PC-3 (cell line): ENCODE measurements around the gene SELENOT.

ENCODE experiments used
- EZH2 ChIP-seq: fragments of 300-600 bp; sonication (generic); IDR thresholded peaks from one replicate; pipeline ENCODE4 v1.6.1; 2017; ENCODE audit warnings: antibody characterized with exemption, mild to moderate bottlenecking, low read length; ENCODE audit not compliant: unreplicated experiment
- EZH2phosphoT487 ChIP-seq: fragments of 300-600 bp; sonication (generic); IDR thresholded peaks from 2 replicates; pipeline ENCODE4 v1.6.1; 2018; ENCODE audit warnings: mild to moderate bottlenecking, antibody characterized with exemption, low read length, borderline replicate concordance
- TF ChIP-seq, protein P1 (sequence below): fragments of 300-600 bp; sonication (generic); conservative IDR thresholded peaks from 2 replicates; pipeline ENCODE4 v1.5.1; 2017; ENCODE audit warnings: antibody characterized with exemption, low read depth, mild to moderate bottlenecking, low read length

DNA sequence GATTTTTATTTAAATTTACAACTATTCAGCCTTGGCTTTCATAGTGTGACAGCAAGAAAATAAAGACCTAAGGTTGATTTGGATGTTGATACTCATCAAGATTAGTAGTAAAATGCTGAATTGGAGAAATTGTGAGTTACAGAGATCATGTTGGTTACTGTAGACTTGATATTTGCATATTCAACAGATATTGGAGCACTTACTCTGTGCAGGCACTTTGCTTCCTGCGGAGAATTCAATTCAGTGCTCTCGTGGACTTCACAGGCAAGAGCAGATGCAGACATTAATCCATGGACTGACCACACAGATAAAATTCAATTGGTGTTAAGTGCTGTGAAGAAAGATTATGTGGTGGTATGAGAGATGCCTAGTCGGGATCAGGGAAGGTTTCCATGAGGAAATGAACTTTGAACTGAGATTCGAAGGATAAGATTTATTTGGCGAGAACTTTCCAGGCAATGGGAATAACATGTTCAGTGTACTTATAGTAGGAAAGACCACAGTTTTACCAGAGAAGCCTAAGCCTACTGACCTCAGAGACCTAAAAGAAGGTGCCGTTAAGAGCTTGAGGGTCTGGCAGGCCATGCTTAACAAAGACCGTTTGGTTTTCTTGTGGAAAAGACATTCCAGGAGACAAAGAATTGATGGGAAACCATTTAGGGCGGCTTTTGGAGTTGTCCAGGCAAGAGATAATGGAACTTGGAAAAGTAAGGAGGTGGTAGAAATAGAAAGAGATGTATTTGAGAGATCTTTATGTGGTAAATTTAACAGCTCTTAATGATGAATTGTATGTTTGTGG lies 4.3 kb downstream of the SELENOT start:
- TF ChIP-seq, protein P1, sequence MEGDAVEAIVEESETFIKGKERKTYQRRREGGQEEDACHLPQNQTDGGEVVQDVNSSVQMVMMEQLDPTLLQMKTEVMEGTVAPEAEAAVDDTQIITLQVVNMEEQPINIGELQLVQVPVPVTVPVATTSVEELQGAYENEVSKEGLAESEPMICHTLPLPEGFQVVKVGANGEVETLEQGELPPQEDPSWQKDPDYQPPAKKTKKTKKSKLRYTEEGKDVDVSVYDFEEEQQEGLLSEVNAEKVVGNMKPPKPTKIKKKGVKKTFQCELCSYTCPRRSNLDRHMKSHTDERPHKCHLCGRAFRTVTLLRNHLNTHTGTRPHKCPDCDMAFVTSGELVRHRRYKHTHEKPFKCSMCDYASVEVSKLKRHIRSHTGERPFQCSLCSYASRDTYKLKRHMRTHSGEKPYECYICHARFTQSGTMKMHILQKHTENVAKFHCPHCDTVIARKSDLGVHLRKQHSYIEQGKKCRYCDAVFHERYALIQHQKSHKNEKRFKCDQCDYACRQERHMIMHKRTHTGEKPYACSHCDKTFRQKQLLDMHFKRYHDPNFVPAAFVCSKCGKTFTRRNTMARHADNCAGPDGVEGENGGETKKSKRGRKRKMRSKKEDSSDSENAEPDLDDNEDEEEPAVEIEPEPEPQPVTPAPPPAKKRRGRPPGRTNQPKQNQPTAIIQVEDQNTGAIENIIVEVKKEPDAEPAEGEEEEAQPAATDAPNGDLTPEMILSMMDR: no peak
- TF ChIP-seq EZH2 (no peak), EZH2phosphoT487 (no peak)
